HG03175 (cell line): ENCODE measurements around the gene IL1F10.

Experiments
- ATAC-seq: cut with Tn5 transposase; IDR thresholded peaks from one replicate; pipeline ENCODE4 v1.9.1; 2021; ENCODE audit warnings: mild to moderate bottlenecking, moderate library complexity; ENCODE audit not compliant: unreplicated experiment

The IL1F10 gene

GRCh38 chr2:113067681-113068080 is at the start of gene IL1F10:
Gene IL1F10 (plus strand): TSS chr2:113067970. CDS start chr2:113072739, 4,769 bp downstream.
- no peak for ATAC-seq

- no peak for ATAC-seq
Observed at GRCh38 chr2:113018509-113018908, 49.3 kb upstream of the IL1F10 start.

GRCh38 chr2:113021312-113021711 is 46.5 kb upstream of the IL1F10 start:
- ATAC-seq: no peak

GRCh38 chr2:113024764-113025163 is 43.0 kb upstream of the IL1F10 start:
- no peak for ATAC-seq

GRCh38 chr2:113025737-113026136 is 42.0 kb upstream of the IL1F10 start:
- ATAC-seq: no peak

- no peak for ATAC-seq
Observed at GRCh38 chr2:113027691-113028090, 40.1 kb upstream of the IL1F10 start.

- ATAC-seq: no peak
Observed at GRCh38 chr2:113028112-113028511, 39.7 kb upstream of the IL1F10 start.

GRCh38 chr2:113032737-113033136 is 35.0 kb upstream of the IL1F10 start:
- no peak for ATAC-seq

- no peak for ATAC-seq
Observed at GRCh38 chr2:113034016-113034415, 33.8 kb upstream of the IL1F10 start.

- ATAC-seq: no peak
Observed at GRCh38 chr2:113036763-113037162, 31.0 kb upstream of the IL1F10 start.

GRCh38 chr2:113038291-113038690 is 29.5 kb upstream of the IL1F10 start:
- no peak for ATAC-seq

GRCh38 chr2:113039158-113039557 is 28.6 kb upstream of the IL1F10 start:
- ATAC-seq: no peak

- no peak for ATAC-seq
Observed at GRCh38 chr2:113039719-113040118, 28.1 kb upstream of the IL1F10 start.

GRCh38 chr2:113041871-113042270 is 25.9 kb upstream of the IL1F10 start:
- ATAC-seq: no peak

- ATAC-seq: no peak
Observed at GRCh38 chr2:113046465-113046864, 21.3 kb upstream of the IL1F10 start.

GRCh38 chr2:113050921-113051895 is 16.6 kb upstream of the IL1F10 start:
- ATAC-seq: no peak

- ATAC-seq: no peak
Observed at GRCh38 chr2:113052396-113052917, 15.3 kb upstream of the IL1F10 start, which contains the start of gene IL36B. Gene IL36B (minus strand): TSS chr2:113052867.

- ATAC-seq: no peak
Observed at GRCh38 chr2:113053666-113054065, 14.1 kb upstream of the IL1F10 start.

GRCh38 chr2:113054066-113054465 is 13.7 kb upstream of the IL1F10 start:
- no peak for ATAC-seq

GRCh38 chr2:113056521-113056920 is 11.2 kb upstream of the IL1F10 start:
- ATAC-seq: no peak

- no peak for ATAC-seq
Observed at GRCh38 chr2:113057117-113057516, 10.7 kb upstream of the IL1F10 start.

- no peak for ATAC-seq
Observed at GRCh38 chr2:113058411-113058994, 9.3 kb upstream of the IL1F10 start.
